GM23338 (cell line): ENCODE measurements around the gene ADAM10. TPM values are rescaled to one million over a fixed set of nuclear protein-coding genes. Genes with fewer than 3 reads are reported as not detected.

Experiments
- ATAC-seq: fragments of 200-7000 bp; cut with Tn5 transposase; 3 replicates; pipeline ENCODE4 v1.9.1; 2020
- DNase-seq: peaks from one replicate; pipeline ENCODE4 v3.0.0-alpha.2; 2015; ENCODE audit warnings: low spot score
- H2AFZ ChIP-seq: fragments of 200-600 bp; sonication (generic); 2 replicates; pipeline ENCODE4 v1.8.0; 2016; ENCODE audit warnings: antibody characterized with exemption, mild to moderate bottlenecking, moderate library complexity
- H3F3A ChIP-seq: fragments of 200-600 bp; sonication (generic); replicated peaks from 2 replicates; pipeline ENCODE4 v1.8.0; 2017; ENCODE audit warnings: antibody characterized with exemption, mixed run types, low read depth
- H3K27ac ChIP-seq: fragments of 200-600 bp; sonication (generic); 2 replicates; pipeline ENCODE4 v1.6.1; 2016; ENCODE audit warnings: low read depth
- H3K27me3 ChIP-seq: fragments of 200-600 bp; sonication (generic); 2 replicates; pipeline ENCODE4 v1.8.0; 2016; ENCODE audit warnings: mild to moderate bottlenecking, mixed run types, moderate library complexity; ENCODE audit not compliant: insufficient read depth
- H3K36me3 ChIP-seq: fragments of 200-600 bp; sonication (generic); 2 replicates; pipeline ENCODE4 v1.8.0; 2016; ENCODE audit warnings: mild to moderate bottlenecking; ENCODE audit not compliant: insufficient read depth
- H3K4me1 ChIP-seq: fragments of 200-600 bp; sonication (generic); 2 replicates; pipeline ENCODE4 v1.8.0; 2016; ENCODE audit warnings: mild to moderate bottlenecking, moderate library complexity; ENCODE audit not compliant: insufficient read depth
- H3K4me2 ChIP-seq: fragments of 200-600 bp; sonication (generic); 2 replicates; pipeline ENCODE4 v1.7.1; 2017; ENCODE audit warnings: mixed run types
- H3K4me3 ChIP-seq: fragments of 200-600 bp; sonication (generic); 2 replicates; pipeline ENCODE4 v1.6.1; 2016; ENCODE audit warnings: mixed run types
- H3K79me2 ChIP-seq: fragments of 200-600 bp; sonication (generic); replicated peaks from 2 replicates; pipeline ENCODE4 v1.8.0; 2017; ENCODE audit warnings: mild to moderate bottlenecking; ENCODE audit not compliant: insufficient read depth
- H3K9me2 ChIP-seq: fragments of 200-600 bp; sonication (generic); 2 replicates; pipeline ENCODE4 v1.8.0; 2017; ENCODE audit not compliant: insufficient read depth
- H4K20me1 ChIP-seq: fragments of 200-600 bp; sonication (generic); replicated peaks from 2 replicates; pipeline ENCODE4 v1.8.0; 2017; ENCODE audit warnings: mild to moderate bottlenecking; ENCODE audit not compliant: insufficient read depth
- H3K27ac Mint-ChIP-seq: 2 replicates; pipeline ENCODE4 v1.8.0; 2020; ENCODE audit warnings: inconsistent platforms, mild to moderate bottlenecking, moderate library complexity, mixed read lengths
- H3K27me3 Mint-ChIP-seq: 3 replicates; pipeline ENCODE4 v1.8.0; 2022; ENCODE audit warnings: low read depth, mild to moderate bottlenecking, moderate library complexity, mixed read lengths, inconsistent platforms; ENCODE audit not compliant: insufficient read depth, poor library complexity
- H3K36me3 Mint-ChIP-seq: 3 replicates; pipeline ENCODE4 v1.8.0; 2021; ENCODE audit warnings: low read depth, mild to moderate bottlenecking, inconsistent platforms, moderate library complexity, mixed read lengths
- H3K4me1 Mint-ChIP-seq: 3 replicates; pipeline ENCODE4 v1.8.0; 2020; ENCODE audit warnings: mild to moderate bottlenecking, inconsistent platforms, mixed read lengths
- H3K4me3 Mint-ChIP-seq: 3 replicates; pipeline ENCODE4 v1.8.0; 2021; ENCODE audit warnings: moderate library complexity, mild to moderate bottlenecking, inconsistent platforms, mixed read lengths
- H3K9me3 Mint-ChIP-seq: 3 replicates; pipeline ENCODE4 v1.8.0; 2020; ENCODE audit warnings: moderate library complexity, mild to moderate bottlenecking, inconsistent platforms, mixed read lengths
- ETS1 ChIP-seq: IDR thresholded peaks from 2 replicates; pipeline ENCODE4 v1.6.1; 2016; ENCODE audit warnings: antibody characterized with exemption
- EZH2phosphoT487 ChIP-seq: fragments of 200-600 bp; sonication (generic); IDR thresholded peaks from one replicate; pipeline ENCODE4 v1.8.1; 2018; ENCODE audit warnings: antibody characterized with exemption; ENCODE audit not compliant: unreplicated experiment
- JUNB ChIP-seq: IDR thresholded peaks from one replicate; pipeline ENCODE4 v1.6.1; 2016; ENCODE audit warnings: antibody characterized with exemption; ENCODE audit not compliant: unreplicated experiment
- NANOG ChIP-seq: IDR thresholded peaks from 2 replicates; pipeline ENCODE4 v1.6.1; 2016; ENCODE audit warnings: antibody characterized with exemption, borderline replicate concordance
- REST ChIP-seq: IDR thresholded peaks from one replicate; pipeline ENCODE4 v1.6.1; 2018; ENCODE audit warnings: antibody characterized with exemption; ENCODE audit not compliant: unreplicated experiment
- STAT1 ChIP-seq: IDR thresholded peaks from one replicate; pipeline ENCODE4 v1.6.1; 2016; ENCODE audit warnings: antibody characterized with exemption; ENCODE audit not compliant: unreplicated experiment
- ZNF114 ChIP-seq: fragments of 250-450 bp; sonication (Bioruptor Pico); IDR thresholded peaks from 2 replicates; pipeline ENCODE4 v1.5.0; 2020; ENCODE audit warnings: mild to moderate bottlenecking, moderate library complexity
- ZNF462 ChIP-seq: fragments of 250-450 bp; sonication (Bioruptor Pico); IDR thresholded peaks from 2 replicates; pipeline ENCODE4 v1.5.0; 2020; ENCODE audit warnings: mild to moderate bottlenecking, moderate library complexity
- polyA plus RNA-seq: library from polyadenylated mRNA; unstranded; fragments of >200 nt; fragmentation: Nextera tagmentation; extraction: Ambion mirVana; gene quantifications from 2 replicates; pipeline ENCODE4 v1.2.1, GENCODE V29; 2016
- total RNA-seq: library from RNA; depleted of rRNA; stranded (reverse); fragments of >200 nt; shearing (Covaris generic); gene quantifications from 2 replicates; pipeline ENCODE4 v1.2.3, GENCODE V29; 2014

The ADAM10 gene
- total and polyA plus RNA-seq, 2 experiments from 2014 or later: 25.0 to 114 TPM

GRCh38 chr15:58742819-58743502 is 6.5 kb downstream of the ADAM10 start:
- TF ChIP-seq EZH2phosphoT487 (no peak), JUNB (no peak), ETS1 (no peak), NANOG (no peak), ZNF114 (CRISPR knock-in tag) (no peak), STAT1 (no peak)
- Histone ChIP-seq H4K20me1 (peaks cover 66% of the 10 kb centered on the region), H3F3A (no peaks in the 10 kb centered on the region), H3K36me3 (no peaks in the 10 kb centered on the region), H3K9me2 (no peaks in the 10 kb centered on the region), H3K79me2 (peaks cover 100% of the 10 kb centered on the region), H3K4me3 (0 out of 2 replicates have a peak overlapping the region, but pooled peaks have one; percentile 4), H3K27me3 (no peaks in the 10 kb centered on the region), H2AFZ (no peak overlapping the region), H3K4me1 (peaks cover 73% of the 10 kb centered on the region), H3K4me2 (peak overlapping the region; percentile 50), H3K27ac (peak overlapping the region; percentile 65)
- DNase-seq: no peak
- H3K27ac Mint-ChIP-seq: peak overlapping the region; percentile 40
- H3K4me1 Mint-ChIP-seq: peaks cover 57% of the 10 kb centered on the region
- H3K4me3 Mint-ChIP-seq: peak overlapping the region; percentile 20; the same call in 1 of the 3 replicates
- no peaks in the 10 kb centered on the region for H3K36me3 Mint-ChIP-seq
- H3K9me3 Mint-ChIP-seq: no peaks in the 10 kb centered on the region
- no peaks in the 10 kb centered on the region for H3K27me3 Mint-ChIP-seq
- peak; percentile 40 for ATAC-seq

GRCh38 chr15:58742022-58742813 is 7.3 kb downstream of the ADAM10 start:
- Histone ChIP-seq H3K79me2 (peaks cover 100% of the 10 kb centered on the region), H3K27ac (0 out of 2 replicates have a peak overlapping the region, but pooled peaks have one; percentile 65)
- TF ChIP-seq NANOG (no peak), ZNF462 (CRISPR knock-in tag) (no peak), JUNB (no peak), STAT1 (no peak), REST (no peak), ZNF114 (CRISPR knock-in tag) (no peak)

More at GRCh38 chr15:58742022-58742813, 7.3 kb downstream of the ADAM10 start:
- no peaks in the 10 kb centered on the region for H3K9me3 Mint-ChIP-seq
- Histone ChIP-seq H3K36me3 (no peaks in the 10 kb centered on the region), H3F3A (no peaks in the 10 kb centered on the region), H2AFZ (no peak overlapping the region), H4K20me1 (peaks cover 67% of the 10 kb centered on the region), H3K4me3 (no peak overlapping the region), H3K4me1 (peaks cover 73% of the 10 kb centered on the region), H3K9me2 (no peaks in the 10 kb centered on the region), H3K27me3 (no peaks in the 10 kb centered on the region), H3K4me2 (peak overlapping the region; percentile 50; the same call in 1 of the 2 replicates)
- no peaks in the 10 kb centered on the region for H3K36me3 Mint-ChIP-seq
- ATAC-seq (no peak), DNase-seq (no peak)
- H3K4me3 Mint-ChIP-seq: no peak overlapping the region
- peaks cover 57% of the 10 kb centered on the region for H3K4me1 Mint-ChIP-seq
- H3K27me3 Mint-ChIP-seq: no peaks in the 10 kb centered on the region
- H3K27ac Mint-ChIP-seq: no peak overlapping the region
